Astrocyte (in vitro differentiated cells and primary cell): ENCODE data around the gene GEMIN8. TPM values are rescaled to one million over a fixed set of nuclear protein-coding genes. Genes with fewer than 3 reads are reported as not detected.

Experiments used
- DNase-seq: peaks from one replicate; pipeline ENCODE4 v3.0.0-alpha.2; 2010; ENCODE audit warnings: low read depth
- FAIRE-seq: peaks from 2 replicates; lab custom pipeline; 2011; peaks lifted over from hg19 to GRCh38; lab: Jason Lieb, UNC
- H2AFZ ChIP-seq: 2 replicates; pipeline ENCODE4 v1.6.0; 2012; ENCODE audit warnings: low read depth, low read length, inconsistent platforms
- H3K27ac ChIP-seq: 2 replicates; pipeline ENCODE4 v1.5.1; 2011; ENCODE audit warnings: low read depth, low read length, inconsistent platforms
- H3K27me3 ChIP-seq: 2 replicates; pipeline ENCODE4 v1.6.0; 2011; ENCODE audit warnings: low read length, inconsistent platforms; ENCODE audit not compliant: insufficient read depth
- H3K36me3 ChIP-seq: 2 replicates; pipeline ENCODE4 v1.5.1; 2011; ENCODE audit warnings: low read length, inconsistent platforms; ENCODE audit not compliant: insufficient read depth
- H3K4me1 ChIP-seq: 2 replicates; pipeline ENCODE4 v1.5.1; 2011; ENCODE audit warnings: low read length, inconsistent platforms; ENCODE audit not compliant: insufficient read depth
- H3K4me2 ChIP-seq: 2 replicates; pipeline ENCODE4 v1.6.0; 2012; ENCODE audit warnings: low read length, inconsistent platforms
- H3K4me3 ChIP-seq: 2 replicates; pipeline ENCODE4 v1.5.1; 2011; ENCODE audit warnings: low read depth, mild to moderate bottlenecking, low read length, inconsistent platforms; ENCODE audit not compliant: insufficient read depth
- H3K79me2 ChIP-seq: 2 replicates; pipeline ENCODE4 v1.6.0; 2012; ENCODE audit warnings: mild to moderate bottlenecking, low read length, inconsistent platforms; ENCODE audit not compliant: insufficient read depth
- H3K9ac ChIP-seq: 2 replicates; pipeline ENCODE4 v1.6.0; 2012; ENCODE audit warnings: mild to moderate bottlenecking, low read length, inconsistent platforms
- H3K9me3 ChIP-seq: 2 replicates; pipeline ENCODE4 v1.5.1; 2012; ENCODE audit warnings: low read depth, mild to moderate bottlenecking, low read length, inconsistent platforms; ENCODE audit not compliant: insufficient read depth
- H4K20me1 ChIP-seq: 2 replicates; pipeline ENCODE4 v1.6.0; 2012; ENCODE audit warnings: low read length, inconsistent platforms; ENCODE audit not compliant: insufficient read depth
- H3K27ac Mint-ChIP-seq: one replicate; pipeline ENCODE4 v1.8.0; 2021; ENCODE audit warnings: mild to moderate bottlenecking, mixed read lengths; ENCODE audit not compliant: unreplicated experiment
- H3K27me3 Mint-ChIP-seq: one replicate; pipeline ENCODE4 v1.8.0; 2021; ENCODE audit warnings: low read depth, mixed read lengths; ENCODE audit not compliant: unreplicated experiment
- H3K36me3 Mint-ChIP-seq: one replicate; pipeline ENCODE4 v1.8.0; 2021; ENCODE audit warnings: low read depth, mixed read lengths; ENCODE audit not compliant: unreplicated experiment
- H3K4me1 Mint-ChIP-seq: one replicate; pipeline ENCODE4 v1.8.0; 2021; ENCODE audit warnings: low read depth, mixed read lengths; ENCODE audit not compliant: unreplicated experiment
- H3K4me3 Mint-ChIP-seq: one replicate; pipeline ENCODE4 v1.8.0; 2021; ENCODE audit warnings: mild to moderate bottlenecking, moderate library complexity, mixed read lengths; ENCODE audit not compliant: unreplicated experiment
- H3K9me3 Mint-ChIP-seq: one replicate; pipeline ENCODE4 v1.8.0; 2021; ENCODE audit warnings: mild to moderate bottlenecking, mixed read lengths; ENCODE audit not compliant: unreplicated experiment
- EZH2 ChIP-seq: IDR thresholded peaks from 2 replicates; pipeline ENCODE4 v1.6.1; 2012; ENCODE audit warnings: mild to moderate bottlenecking, low read length, inconsistent platforms; ENCODE audit not compliant: insufficient read depth
- total RNA-seq: library from RNA; stranded (reverse); gene quantifications from 2 replicates; pipeline ENCODE4 v1.2.1, GENCODE V29; 2021
- TF ChIP-seq, protein P1 (sequence below): IDR thresholded peaks from 2 replicates; pipeline ENCODE4 v1.5.1; 2011; ENCODE audit warnings: low read depth, mild to moderate bottlenecking, inconsistent platforms, low read length, moderate library complexity; ENCODE audit not compliant: insufficient read depth

Gene GEMIN8
- total RNA-seq, 1 donor from 2014 or later, result 10.5 TPM

DNA sequence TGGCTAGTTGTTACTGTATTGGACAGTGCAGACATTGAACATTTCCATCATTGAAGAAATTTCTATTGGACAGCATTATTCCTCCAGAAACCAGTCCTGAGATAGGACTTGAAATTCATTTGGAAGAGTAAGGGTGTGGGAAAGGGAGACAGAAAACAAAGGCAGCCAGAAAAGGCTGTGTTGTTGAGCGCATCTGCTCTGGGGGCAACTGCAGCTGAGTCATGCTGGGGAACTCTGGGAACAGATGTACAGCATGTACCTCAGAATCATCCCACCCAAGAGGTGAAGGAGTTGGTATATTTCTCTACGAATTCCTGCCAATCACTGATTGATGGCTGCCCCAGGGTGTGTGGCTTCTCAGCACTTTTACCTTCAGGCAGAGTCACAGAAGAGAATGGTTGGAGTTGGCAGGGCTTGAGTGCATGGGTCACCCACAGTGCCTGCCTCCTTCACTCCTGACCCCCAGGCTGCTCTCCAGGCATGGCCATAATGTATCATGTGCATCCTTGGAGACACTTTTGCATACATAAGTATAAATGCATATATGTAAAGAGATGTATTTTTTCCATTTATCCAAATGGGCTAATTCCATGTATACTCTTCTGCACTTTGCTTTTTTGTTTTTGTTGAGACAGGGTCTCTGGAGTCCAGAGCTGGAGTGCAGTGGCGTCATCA, 39.4 kb downstream of the GEMIN8 start:
- no peak overlapping the region for H3K4me3 ChIP-seq

DNA sequence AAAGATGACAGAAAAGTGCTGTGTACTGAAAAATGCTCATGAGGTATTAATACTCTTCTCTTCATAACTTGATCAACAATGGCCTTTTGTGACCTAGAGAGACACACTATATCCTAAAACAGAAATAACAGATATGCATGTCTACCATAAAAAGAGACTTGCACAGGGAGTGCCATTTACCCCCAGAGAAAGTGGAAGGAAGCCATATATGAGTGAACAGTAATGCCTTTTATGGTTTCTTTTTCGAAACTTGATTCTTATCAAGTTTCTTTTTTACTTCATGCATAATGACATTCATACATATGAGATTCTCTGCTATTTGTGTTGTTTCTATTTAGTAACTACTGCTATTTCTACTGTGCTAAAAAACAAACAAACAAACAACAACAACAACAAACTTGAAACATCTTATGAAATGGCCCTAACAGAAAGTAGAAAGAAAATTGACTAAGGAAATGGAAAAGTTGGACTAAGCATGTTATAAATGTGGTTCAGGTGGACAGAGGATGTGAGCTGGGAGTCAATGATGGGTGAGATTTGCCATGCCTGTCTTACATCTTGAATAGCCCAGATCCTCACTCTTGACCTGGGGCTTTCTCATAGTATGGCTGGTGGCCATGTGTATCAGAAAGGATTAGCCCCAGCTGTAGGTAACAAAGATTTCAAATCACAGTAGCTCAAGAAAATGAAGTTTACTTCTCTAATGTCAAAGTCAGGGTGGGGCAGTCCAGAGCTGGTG, 43.8 kb downstream of the GEMIN8 start:
- DNase-seq (no peak), FAIRE-seq (peak; percentile 85)
- Histone ChIP-seq H3K4me3 (no peak overlapping the region), H2AFZ (no peak overlapping the region), H3K27ac (no peak overlapping the region), H3K9ac (no peak overlapping the region), H4K20me1 (no peaks in the 10 kb centered on the region), H3K36me3 (no peaks in the 10 kb centered on the region), H3K9me3 (no peaks in the 10 kb centered on the region), H3K79me2 (no peaks in the 10 kb centered on the region), H3K4me1 (no peaks in the 10 kb centered on the region), H3K4me2 (no peak overlapping the region), H3K27me3 (no peaks in the 10 kb centered on the region)
- H3K27me3 Mint-ChIP-seq, result no peaks in the 10 kb centered on the region
- H3K9me3 Mint-ChIP-seq, result peaks cover 5% of the 10 kb centered on the region
- TF ChIP-seq, protein P1, sequence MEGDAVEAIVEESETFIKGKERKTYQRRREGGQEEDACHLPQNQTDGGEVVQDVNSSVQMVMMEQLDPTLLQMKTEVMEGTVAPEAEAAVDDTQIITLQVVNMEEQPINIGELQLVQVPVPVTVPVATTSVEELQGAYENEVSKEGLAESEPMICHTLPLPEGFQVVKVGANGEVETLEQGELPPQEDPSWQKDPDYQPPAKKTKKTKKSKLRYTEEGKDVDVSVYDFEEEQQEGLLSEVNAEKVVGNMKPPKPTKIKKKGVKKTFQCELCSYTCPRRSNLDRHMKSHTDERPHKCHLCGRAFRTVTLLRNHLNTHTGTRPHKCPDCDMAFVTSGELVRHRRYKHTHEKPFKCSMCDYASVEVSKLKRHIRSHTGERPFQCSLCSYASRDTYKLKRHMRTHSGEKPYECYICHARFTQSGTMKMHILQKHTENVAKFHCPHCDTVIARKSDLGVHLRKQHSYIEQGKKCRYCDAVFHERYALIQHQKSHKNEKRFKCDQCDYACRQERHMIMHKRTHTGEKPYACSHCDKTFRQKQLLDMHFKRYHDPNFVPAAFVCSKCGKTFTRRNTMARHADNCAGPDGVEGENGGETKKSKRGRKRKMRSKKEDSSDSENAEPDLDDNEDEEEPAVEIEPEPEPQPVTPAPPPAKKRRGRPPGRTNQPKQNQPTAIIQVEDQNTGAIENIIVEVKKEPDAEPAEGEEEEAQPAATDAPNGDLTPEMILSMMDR, result no peak
- no peak for TF ChIP-seq EZH2
- no peaks in the 10 kb centered on the region for H3K4me1 Mint-ChIP-seq
- no peak overlapping the region for H3K4me3 Mint-ChIP-seq
- H3K36me3 Mint-ChIP-seq, result no peaks in the 10 kb centered on the region
- H3K27ac Mint-ChIP-seq, result no peak overlapping the region

More for the DNA sequence above, 39.4 kb downstream of the GEMIN8 start:
- Mint-ChIP-seq H3K27ac (no peak overlapping the region), H3K4me1 (no peaks in the 10 kb centered on the region), H3K9me3 (peaks cover 2% of the 10 kb centered on the region), H3K4me3 (no peak overlapping the region), H3K36me3 (no peaks in the 10 kb centered on the region), H3K27me3 (no peaks in the 10 kb centered on the region)
- DNase-seq, result no peak
- H3K9ac ChIP-seq, result no peak overlapping the region
- no peaks in the 10 kb centered on the region for H3K36me3 ChIP-seq
- no peaks in the 10 kb centered on the region for H3K4me1 ChIP-seq
- no peaks in the 10 kb centered on the region for H3K9me3 ChIP-seq
- no peak overlapping the region for H3K27ac ChIP-seq
- no peak for TF ChIP-seq EZH2
- TF ChIP-seq, protein P1, result no peak
- H2AFZ ChIP-seq, result no peak overlapping the region
- no peaks in the 10 kb centered on the region for H3K79me2 ChIP-seq
- peak; percentile 34 for FAIRE-seq
- H3K27me3 ChIP-seq, result no peaks in the 10 kb centered on the region
- H4K20me1 ChIP-seq, result no peaks in the 10 kb centered on the region
- H3K4me2 ChIP-seq, result no peak overlapping the region

DNA sequence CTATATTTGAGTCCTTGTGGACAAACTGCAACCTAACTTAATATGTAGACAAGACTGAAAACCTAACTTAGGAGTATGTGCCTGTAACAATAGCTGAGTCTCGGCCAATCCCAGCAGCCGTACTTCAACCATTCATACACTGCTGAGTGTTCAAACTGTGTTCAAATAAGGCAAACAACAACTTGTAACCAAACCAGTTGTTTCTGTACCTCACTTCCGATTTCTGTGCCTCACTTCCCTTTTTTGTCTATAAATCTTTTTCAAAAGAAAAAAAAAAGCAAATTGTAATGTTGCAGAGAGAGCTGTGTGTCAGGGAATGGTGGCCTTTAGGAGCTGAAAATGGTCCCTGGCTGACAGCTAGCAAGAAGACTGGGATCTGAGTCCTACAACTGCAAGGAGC, 46.0 kb downstream of the GEMIN8 start:
- Histone ChIP-seq H2AFZ (no peak overlapping the region), H4K20me1 (no peaks in the 10 kb centered on the region), H3K79me2 (no peaks in the 10 kb centered on the region), H3K27me3 (no peaks in the 10 kb centered on the region), H3K4me2 (no peak overlapping the region), H3K9ac (no peak overlapping the region), H3K4me1 (no peaks in the 10 kb centered on the region), H3K4me3 (no peak overlapping the region), H3K36me3 (no peaks in the 10 kb centered on the region), H3K27ac (no peak overlapping the region), H3K9me3 (no peaks in the 10 kb centered on the region)
- TF ChIP-seq, protein P1, result no peak
- no peak for TF ChIP-seq EZH2
- no peak overlapping the region for H3K27ac Mint-ChIP-seq
- no peaks in the 10 kb centered on the region for H3K4me1 Mint-ChIP-seq
- FAIRE-seq (no peak), DNase-seq (no peak)
- H3K27me3 Mint-ChIP-seq, result no peaks in the 10 kb centered on the region
- no peaks in the 10 kb centered on the region for H3K36me3 Mint-ChIP-seq
- peaks cover 5% of the 10 kb centered on the region for H3K9me3 Mint-ChIP-seq
- H3K4me3 Mint-ChIP-seq, result no peak overlapping the region
